Measurements from ENCODE around the gene GMFB. TPM values are rescaled to one million over a fixed set of nuclear protein-coding genes. Genes with fewer than 3 reads are reported as not detected.
A peak's percentile ranks its signal among the peaks of the same experiment; 100 is the strongest.
"Not testable (repeated sequence)": the region's sequence is repeated elsewhere in the genome, so short reads cannot be mapped to it uniquely, and the experiment has no call there.

GMFB gene
- total RNA-seq, 1 donor: 98.8 TPM

GRCh38 chr14:54467280-54467679 lies 21.5 kb downstream of the GMFB start:
- no peak overlapping the region for H2AFZ ChIP-seq (ENCODE audit: low read length)
- peaks cover 10% of the 10 kb centered on the region for H3K4me1 ChIP-seq (ENCODE audit: insufficient read depth, low read length)
- H3K36me3 ChIP-seq (ENCODE audit: insufficient read depth, low read length): peaks cover 6% of the 10 kb centered on the region
- peaks cover 2% of the 10 kb centered on the region for H3K9me3 ChIP-seq (ENCODE audit: low read depth, low read length)
- no peak overlapping the region for H3K4me2 ChIP-seq (ENCODE audit: insufficient read depth, low read length)
- H4K20me1 ChIP-seq (ENCODE audit: insufficient read depth, low read length): no peaks in the 10 kb centered on the region
- no peak for DNase-seq (ENCODE audit: insufficient read length, low spot score, missing footprints)
- H3K27ac ChIP-seq (ENCODE audit: low read depth, low read length): no peak overlapping the region
- no peaks in the 10 kb centered on the region for H3K27me3 ChIP-seq (ENCODE audit: insufficient read depth, low read length)
- no peaks in the 10 kb centered on the region for H3K79me2 ChIP-seq (ENCODE audit: insufficient read depth, low read length)
- no peak for TF ChIP-seq CTCF (IDR thresholded peaks at IDR 0.05; ENCODE audit: extremely low read depth, low read depth, low read length)
- H3K4me3 ChIP-seq (ENCODE audit: insufficient read depth, low read length): no peak overlapping the region

GRCh38 chr14:54465654-54466053 lies 23.1 kb downstream of the GMFB start:
- peaks cover 2% of the 10 kb centered on the region for H3K9me3 ChIP-seq (ENCODE audit: low read depth, low read length)
- no peak overlapping the region for H3K27ac ChIP-seq (ENCODE audit: low read depth, low read length)
- H3K4me1 ChIP-seq (ENCODE audit: insufficient read depth, low read length): peaks cover 11% of the 10 kb centered on the region
- H3K27me3 ChIP-seq (ENCODE audit: insufficient read depth, low read length): no peaks in the 10 kb centered on the region
- H2AFZ ChIP-seq (ENCODE audit: low read length): no peak overlapping the region
- H4K20me1 ChIP-seq (ENCODE audit: insufficient read depth, low read length): no peaks in the 10 kb centered on the region
- DNase-seq (ENCODE audit: insufficient read length, low spot score, missing footprints): no peak
- H3K36me3 ChIP-seq (ENCODE audit: insufficient read depth, low read length): no peaks in the 10 kb centered on the region
- H3K4me3 ChIP-seq (ENCODE audit: insufficient read depth, low read length): no peak overlapping the region
- no peak for TF ChIP-seq CTCF (IDR thresholded peaks at IDR 0.05; ENCODE audit: extremely low read depth, low read depth, low read length)
- H3K4me2 ChIP-seq (ENCODE audit: insufficient read depth, low read length): no peak overlapping the region
- H3K79me2 ChIP-seq (ENCODE audit: insufficient read depth, low read length): no peaks in the 10 kb centered on the region

- Histone ChIP-seq H3K4me1 (ENCODE audit: insufficient read depth, low read length) (peaks cover 6% of the 10 kb centered on the region), H2AFZ (ENCODE audit: low read length) (no peak overlapping the region), H3K4me2 (ENCODE audit: insufficient read depth, low read length) (peak overlapping the region; percentile 14), H3K9me3 (ENCODE audit: low read depth, low read length) (no peaks in the 10 kb centered on the region), H3K27me3 (ENCODE audit: insufficient read depth, low read length) (no peaks in the 10 kb centered on the region), H3K36me3 (ENCODE audit: insufficient read depth, low read length) (no peaks in the 10 kb centered on the region), H3K79me2 (ENCODE audit: insufficient read depth, low read length) (no peaks in the 10 kb centered on the region), H4K20me1 (ENCODE audit: insufficient read depth, low read length) (no peaks in the 10 kb centered on the region), H3K4me3 (ENCODE audit: insufficient read depth, low read length) (no peak overlapping the region), H3K27ac (ENCODE audit: low read depth, low read length) (no peak overlapping the region)
- no peak for TF ChIP-seq CTCF (IDR thresholded peaks at IDR 0.05; ENCODE audit: extremely low read depth, low read depth, low read length)
- DNase-seq (ENCODE audit: insufficient read length, low spot score, missing footprints): peak; percentile 82
Measured at GRCh38 chr14:54462048-54462447, 26.7 kb downstream of the GMFB start.

GRCh38 chr14:54459106-54459505 lies 29.7 kb downstream of the GMFB start:
- DNase-seq (ENCODE audit: insufficient read length, low spot score, missing footprints): no peak
- Histone ChIP-seq H2AFZ (ENCODE audit: low read length) (no peak overlapping the region), H4K20me1 (ENCODE audit: insufficient read depth, low read length) (no peaks in the 10 kb centered on the region), H3K36me3 (ENCODE audit: insufficient read depth, low read length) (no peaks in the 10 kb centered on the region), H3K79me2 (ENCODE audit: insufficient read depth, low read length) (no peaks in the 10 kb centered on the region), H3K27ac (ENCODE audit: low read depth, low read length) (no peak overlapping the region), H3K27me3 (ENCODE audit: insufficient read depth, low read length) (no peaks in the 10 kb centered on the region), H3K4me3 (ENCODE audit: insufficient read depth, low read length) (no peak overlapping the region), H3K4me2 (ENCODE audit: insufficient read depth, low read length) (no peak overlapping the region), H3K9me3 (ENCODE audit: low read depth, low read length) (no peaks in the 10 kb centered on the region), H3K4me1 (ENCODE audit: insufficient read depth, low read length) (peaks cover 6% of the 10 kb centered on the region)
- TF ChIP-seq CTCF (IDR thresholded peaks at IDR 0.05; ENCODE audit: extremely low read depth, low read depth, low read length): no peak

GRCh38 chr14:54458536-54458935 lies 30.2 kb downstream of the GMFB start:
- H3K27me3 ChIP-seq (ENCODE audit: insufficient read depth, low read length); H3K79me2 ChIP-seq (ENCODE audit: insufficient read depth, low read length); H3K4me2 ChIP-seq (ENCODE audit: insufficient read depth, low read length); DNase-seq (ENCODE audit: insufficient read length, low spot score, missing footprints); H3K4me1 ChIP-seq (ENCODE audit: insufficient read depth, low read length); H3K36me3 ChIP-seq (ENCODE audit: insufficient read depth, low read length); H3K9me3 ChIP-seq (ENCODE audit: low read depth, low read length); H4K20me1 ChIP-seq (ENCODE audit: insufficient read depth, low read length); H3K27ac ChIP-seq (ENCODE audit: low read depth, low read length); H2AFZ ChIP-seq (ENCODE audit: low read length); H3K4me3 ChIP-seq (ENCODE audit: insufficient read depth, low read length): not testable (repeated sequence)
